HG03175 (cell line): ENCODE data around the gene DPEP2NB.
"Not testable (repeated sequence)": the region's sequence is repeated elsewhere in the genome, so short reads cannot be mapped to it uniquely, and the experiment has no call there.

Source experiments
- ATAC-seq: cut with Tn5 transposase; IDR thresholded peaks from one replicate; pipeline ENCODE4 v1.9.1; 2021; ENCODE audit warnings: mild to moderate bottlenecking, moderate library complexity; ENCODE audit not compliant: unreplicated experiment

The DPEP2NB gene

GRCh38 chr16:68019167-68019680, 3.5 kb upstream of the DPEP2NB start:
- no peak for ATAC-seq

- no peak for ATAC-seq
Observed at GRCh38 chr16:68013440-68013839, 2.3 kb downstream of the DPEP2NB start.

- ATAC-seq = not testable (repeated sequence)
Observed at GRCh38 chr16:68009872-68010271, 5.8 kb downstream of the DPEP2NB start.

GRCh38 chr16:68009157-68009735, 6.5 kb downstream of the DPEP2NB start:
- no peak for ATAC-seq

- no peak for ATAC-seq
Observed at GRCh38 chr16:68005786-68006286, 9.9 kb downstream of the DPEP2NB start.

GRCh38 chr16:68005211-68005610, 10.5 kb downstream of the DPEP2NB start:
- no peak for ATAC-seq

GRCh38 chr16:68003031-68003430, 12.7 kb downstream of the DPEP2NB start:
- ATAC-seq = no peak

- no peak for ATAC-seq
Observed at GRCh38 chr16:68000450-68000849, 15.3 kb downstream of the DPEP2NB start.

- ATAC-seq = no peak
Observed at GRCh38 chr16:67999985-68000384, 15.7 kb downstream of the DPEP2NB start.

GRCh38 chr16:67998779-67999688, 16.7 kb downstream of the DPEP2NB start, which contains the start of gene DPEP2:
Gene DPEP2, minus strand, starts transcription at chr16:67999484. Its CDS starts 6,272 bp downstream, at chr16:67993212.
- not testable (repeated sequence) for ATAC-seq

- not testable (repeated sequence) for ATAC-seq
Observed at GRCh38 chr16:67998231-67998778, 17.4 kb downstream of the DPEP2NB start.

GRCh38 chr16:67996666-67997065, 19.0 kb downstream of the DPEP2NB start:
- ATAC-seq = no peak

GRCh38 chr16:67995423-67995822, 20.3 kb downstream of the DPEP2NB start:
- no peak for ATAC-seq

GRCh38 chr16:67994040-67994408, 21.7 kb downstream of the DPEP2NB start:
- ATAC-seq = not testable (repeated sequence)

GRCh38 chr16:67993207-67994039, 22.3 kb downstream of the DPEP2NB start:
- peak; percentile 72 for ATAC-seq

- ATAC-seq = no peak
Observed at GRCh38 chr16:67992661-67993206, 23.0 kb downstream of the DPEP2NB start.

- ATAC-seq = no peak
Observed at GRCh38 chr16:67990018-67990386, 25.7 kb downstream of the DPEP2NB start.

- ATAC-seq = no peak
Observed at GRCh38 chr16:67989322-67990017, 26.2 kb downstream of the DPEP2NB start.

- no peak for ATAC-seq
Observed at GRCh38 chr16:67988675-67989074, 27.0 kb downstream of the DPEP2NB start.
